C4-2B (cell line): ENCODE measurements around the gene ABI1.
"Not testable (repeated sequence)": the region's sequence is repeated elsewhere in the genome, so short reads cannot be mapped to it uniquely, and the experiment has no call there.

ENCODE experiments used
- H3K27ac ChIP-seq: fragments of 450-650 bp; 2 replicates; pipeline ENCODE4 v1.5.1; 2017
- CTCF ChIP-seq: fragments of 450-650 bp; conservative IDR thresholded peaks from 2 replicates; pipeline ENCODE4 v1.5.1; 2017; ENCODE audit warnings: mild to moderate bottlenecking
- ZFX ChIP-seq: fragments of 450-650 bp; IDR thresholded peaks from 2 replicates; pipeline ENCODE4 v1.6.1; 2017

Gene ABI1

GRCh38 chr10:26790221-26790995 lies 70.3 kb downstream of the ABI1 start:
- TF ChIP-seq ZFX (no peak), CTCF (no peak)

GRCh38 chr10:26789779-26790178 lies 71.0 kb downstream of the ABI1 start:
- H3K27ac ChIP-seq: not testable (repeated sequence)

More at GRCh38 chr10:26790221-26790995, 70.3 kb downstream of the ABI1 start:
- no peak overlapping the region for H3K27ac ChIP-seq

GRCh38 chr10:26787362-26787761 lies 73.4 kb downstream of the ABI1 start:
- no peak overlapping the region for H3K27ac ChIP-seq
- TF ChIP-seq ZFX (no peak), CTCF (no peak)

- H3K27ac ChIP-seq: no peak overlapping the region
- no peak for TF ChIP-seq ZFX
- TF ChIP-seq CTCF: no peak
Measured at GRCh38 chr10:26781797-26782196, 79.0 kb downstream of the ABI1 start.

- H3K27ac ChIP-seq: no peak overlapping the region
- TF ChIP-seq CTCF (no peak), ZFX (no peak)
Measured at GRCh38 chr10:26780793-26781601, 79.8 kb downstream of the ABI1 start.

- no peak overlapping the region; the same call in 1 of the 2 replicates for H3K27ac ChIP-seq
Measured at GRCh38 chr10:26780106-26780792, 80.5 kb downstream of the ABI1 start.

More at GRCh38 chr10:26780106-26780792, 80.5 kb downstream of the ABI1 start:
- TF ChIP-seq ZFX (no peak), CTCF (no peak)
